Breast epithelium (tissue), 4 donors: ENCODE results near the gene HAGHL. TPM values are rescaled to one million over a fixed set of nuclear protein-coding genes. Genes with fewer than 3 reads are reported as not detected.

Source experiments
- DNase-seq, 2 donors: peaks; one replicate each; pipeline ENCODE4 v3.0.0-alpha.2; 2019; ENCODE audit warnings: low spot score in 2 of 2
- H3K27ac ChIP-seq, 2 donors: fragments of 200-600 bp; sonication (generic) in 1 of 2; one replicate each; pipeline ENCODE4 v1.5.1; 2016 to 2019; ENCODE audit warnings: mild to moderate bottlenecking in 1 of 2
- H3K27me3 ChIP-seq, 2 donors: fragments of 200-600 bp; sonication (generic) in 1 of 2; one replicate each; pipeline versions ENCODE4 v1.5.1 to v1.6.0; 2017 to 2019; ENCODE audit warnings: control low read depth in 1 of 2, mild to moderate bottlenecking in 1 of 2
- H3K36me3 ChIP-seq: fragments of 200-600 bp; one replicate; pipeline ENCODE4 v1.5.1; 2019
- H3K4me1 ChIP-seq, 2 donors: fragments of 200-600 bp; sonication (generic); one replicate each; pipeline ENCODE4 v1.5.1; 2016 to 2019; ENCODE audit warnings: control low read depth in 1 of 2
- H3K4me3 ChIP-seq, 3 donors: fragments of 200-600 bp; sonication (generic); 1 replicate in 2 of 3; 2 replicates in 1 of 3; pipeline ENCODE4 v1.5.1; 2016 to 2019; ENCODE audit warnings: mild to moderate bottlenecking in 3 of 3, moderate library complexity in 2 of 3
- H3K9me3 ChIP-seq, 2 donors: fragments of 200-600 bp; sonication (generic) in 1 of 2; one replicate each; pipeline ENCODE4 v1.5.1; 2016 to 2019; ENCODE audit warnings: control low read depth in 1 of 2
- CTCF ChIP-seq, 3 donors: fragments of 450-650 bp; IDR thresholded peaks; one replicate each; pipeline ENCODE4 v1.5.1; 2016 to 2017; ENCODE audit warnings: antibody characterized with exemption in 3 of 3, mild to moderate bottlenecking in 3 of 3, moderate library complexity in 3 of 3
- POLR2A ChIP-seq: fragments of 450-650 bp; IDR thresholded peaks from one replicate; pipeline ENCODE4 v1.6.1; 2016; ENCODE audit warnings: antibody characterized with exemption, mild to moderate bottlenecking, moderate library complexity
- POLR2AphosphoS5 ChIP-seq, 3 donors: sonication (generic); formaldehyde crosslinking; IDR thresholded peaks; one replicate each; pipeline ENCODE4 v1.6.1; 2017; ENCODE audit warnings: antibody characterized with exemption in 3 of 3
- intact Hi-C: fragments of 100-400 bp; cut with DNase I; formaldehyde crosslinking; loops from one replicate; pipeline ENCODE4 v1.15.1; 2023; ENCODE audit warnings: low total_unique reads
- total RNA-seq, 3 donors: library from RNA; depleted of rRNA; stranded (reverse); fragments of >200 nt; gene quantifications; one replicate each; pipeline ENCODE4 v1.1.0, GENCODE V29; 2016

Gene HAGHL
- total RNA-seq, 3 donors from 2014 or later: 4.3 to 7.5 (median 5.1) TPM

- H3K4me3 ChIP-seq: no peak overlapping the region
- TF ChIP-seq CTCF (IDR thresholded peaks at IDR 0.05): no peak
- TF ChIP-seq POLR2A: no peak
- TF ChIP-seq POLR2AphosphoS5 (IDR thresholded peaks at IDR 0.05): no peak
- no peak for DNase-seq
- no peaks in the 10 kb centered on the region for H3K36me3 ChIP-seq
- H3K4me1 ChIP-seq: peaks cover 0 to 7% of the 10 kb centered on the region in 2 donors
- no peaks in the 10 kb centered on the region for H3K9me3 ChIP-seq
- no peaks in the 10 kb centered on the region for H3K27me3 ChIP-seq
- no peak overlapping the region for H3K27ac ChIP-seq
- intact Hi-C loops: no loop called here
Measured at GRCh38 chr16:732936-733335, 6.0 kb downstream of the HAGHL start.

DNA sequence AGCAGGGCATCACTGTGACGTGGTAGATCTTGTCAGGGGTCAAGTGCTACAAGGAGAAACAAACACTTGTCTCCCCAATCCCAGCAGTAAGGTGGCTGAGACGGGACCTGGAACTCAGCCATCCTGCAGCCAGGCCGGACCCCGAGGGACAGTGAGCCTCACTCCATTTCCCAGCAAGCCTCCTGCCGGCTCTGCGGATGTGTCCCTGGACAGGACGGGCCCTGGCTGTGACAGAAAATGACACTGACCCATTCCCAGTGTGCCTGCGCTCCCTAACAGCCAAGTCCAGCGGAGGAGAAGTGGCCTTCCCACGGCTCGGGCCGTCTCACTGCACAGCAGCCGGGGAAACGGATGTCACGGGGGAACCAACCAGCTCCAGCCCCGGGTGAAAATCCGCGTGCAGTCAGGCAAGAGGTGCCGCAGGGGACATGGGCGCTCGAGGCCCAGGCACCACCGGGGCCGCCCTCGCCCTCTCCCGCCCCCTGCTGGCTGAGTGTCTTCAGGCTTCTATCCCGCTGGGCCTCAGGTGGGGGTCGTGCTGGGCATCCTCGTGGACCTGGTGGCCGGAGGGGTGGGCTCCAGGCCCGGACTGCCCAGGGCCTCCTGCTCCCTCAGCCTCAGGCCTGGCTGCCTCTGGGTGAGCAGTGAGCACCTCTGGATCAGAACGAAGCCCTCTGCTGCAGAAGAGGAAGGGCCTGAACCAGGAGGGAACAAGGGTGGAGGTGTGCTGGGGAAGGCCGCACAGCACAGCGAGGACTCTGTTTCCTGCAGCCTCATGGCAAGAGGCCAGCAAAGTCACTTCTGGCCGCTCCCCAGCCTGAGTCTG, 6.7 kb downstream of the HAGHL start:
- Histone ChIP-seq H3K36me3 (no peaks in the 10 kb centered on the region), H3K4me1 (no peaks in the 10 kb centered on the region), H3K27me3 (no peaks in the 10 kb centered on the region), H3K27ac (no peak overlapping the region), H3K4me3 (no peak overlapping the region), H3K9me3 (no peaks in the 10 kb centered on the region)
- TF ChIP-seq POLR2AphosphoS5 (IDR thresholded peaks at IDR 0.05) (no peak), CTCF (IDR thresholded peaks at IDR 0.05) (no peak), POLR2A (no peak)
- no peak for DNase-seq
- intact Hi-C loops: no loop called here

DNA sequence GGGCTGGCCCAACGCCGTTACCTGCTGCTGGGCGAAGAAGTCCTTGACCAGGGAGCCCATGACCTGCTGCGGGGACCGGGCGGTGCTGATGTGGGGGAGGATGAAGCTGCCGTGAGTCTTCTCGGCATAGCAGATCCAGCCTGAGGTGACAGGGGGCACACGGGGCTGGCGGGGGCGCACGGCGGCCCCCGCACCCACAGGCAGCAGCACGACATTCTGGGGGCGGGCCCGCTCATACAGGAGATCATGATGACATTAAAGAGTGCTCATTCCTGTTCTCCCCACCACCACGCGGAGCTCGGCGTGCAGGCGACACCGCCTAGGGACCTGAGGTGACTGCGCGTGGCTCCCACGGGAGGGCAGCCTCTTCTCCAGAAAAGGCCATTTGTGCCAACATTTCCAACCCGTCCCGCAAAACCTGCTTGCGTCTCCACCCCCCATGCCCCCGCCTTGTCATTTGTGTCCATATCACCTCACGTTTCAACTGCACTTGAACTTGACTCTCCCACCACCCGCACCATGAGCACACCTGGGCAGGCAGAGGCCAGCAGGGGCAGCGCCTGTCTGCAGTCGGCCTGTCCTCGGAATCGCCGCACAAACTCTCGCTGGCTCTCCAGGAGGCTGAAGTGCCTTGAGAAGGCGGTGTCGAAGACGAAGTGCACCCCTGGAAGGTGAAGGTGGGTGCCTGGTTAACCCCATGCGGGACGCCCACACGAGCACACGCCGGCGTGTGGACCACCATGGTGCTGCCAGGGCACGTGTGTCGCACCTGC, 7.5 kb downstream of the HAGHL start:
- Histone ChIP-seq H3K27ac (no peak overlapping the region), H3K27me3 (no peaks in the 10 kb centered on the region), H3K4me3 (no peak overlapping the region), H3K4me1 (peaks cover 0 to 1% of the 10 kb centered on the region in 2 donors), H3K9me3 (no peaks in the 10 kb centered on the region), H3K36me3 (no peaks in the 10 kb centered on the region)
- no peak for DNase-seq
- intact Hi-C loops: no loop called here
- TF ChIP-seq CTCF (IDR thresholded peaks at IDR 0.05) (no peak), POLR2A (no peak), POLR2AphosphoS5 (IDR thresholded peaks at IDR 0.05) (no peak)

DNA sequence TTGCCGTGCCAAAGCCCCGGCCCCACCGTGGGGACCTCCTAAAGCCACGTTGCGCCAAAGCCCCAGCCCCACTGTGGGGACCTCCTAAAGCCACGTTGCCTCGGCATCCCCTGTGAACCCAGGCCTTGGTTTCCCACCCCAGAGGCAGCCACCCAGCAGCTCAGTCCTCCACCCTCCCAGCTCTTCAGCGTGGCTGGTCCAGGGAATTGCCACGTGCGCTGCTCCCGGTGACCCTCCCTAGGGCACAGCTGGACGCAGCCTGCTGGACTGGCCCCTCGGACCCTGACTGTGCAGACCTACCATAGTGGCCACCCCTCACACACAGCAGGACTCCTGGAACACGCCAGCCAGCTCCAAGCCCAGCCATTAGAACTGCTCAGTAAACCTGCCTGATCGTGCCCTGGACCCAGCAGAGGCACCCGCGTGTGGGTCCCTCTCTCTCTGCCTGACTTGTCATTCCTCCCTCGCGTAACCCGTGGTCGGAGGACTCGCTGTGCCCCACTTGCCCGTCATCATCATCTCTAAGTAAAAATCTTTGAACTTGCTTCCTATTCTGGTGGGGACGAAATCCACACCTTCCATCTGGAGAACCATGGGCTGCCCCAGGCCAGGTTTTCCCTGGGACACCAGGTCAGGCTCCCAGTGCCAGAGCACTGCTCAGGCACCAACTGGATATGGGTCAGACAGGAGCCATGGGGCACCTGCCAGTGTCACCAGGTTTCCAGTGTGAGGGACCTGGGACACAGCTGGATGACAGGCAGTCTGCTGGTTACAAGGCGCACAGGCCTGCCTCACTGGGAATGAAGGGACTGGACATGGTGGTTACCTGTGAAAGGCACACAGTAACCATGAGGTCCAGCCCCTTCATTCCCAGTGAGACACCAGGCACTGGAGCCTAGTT, 8.3 kb downstream of the HAGHL start:
- TF ChIP-seq CTCF (IDR thresholded peaks at IDR 0.05) (no peak), POLR2AphosphoS5 (IDR thresholded peaks at IDR 0.05) (no peak), POLR2A (no peak)
- intact Hi-C loops: no loop called here
- no peak for DNase-seq
- no peaks in the 10 kb centered on the region for H3K27me3 ChIP-seq
- no peaks in the 10 kb centered on the region for H3K36me3 ChIP-seq
- H3K27ac ChIP-seq: no peak overlapping the region
- H3K4me3 ChIP-seq: no peak overlapping the region
- H3K9me3 ChIP-seq: no peaks in the 10 kb centered on the region
- H3K4me1 ChIP-seq: peaks cover 0 to 7% of the 10 kb centered on the region in 2 donors
